GM12874 (cell line): ENCODE results near the gene C1orf232.

Experiments
- CTCF ChIP-seq: IDR thresholded peaks from 2 replicates; pipeline ENCODE4 v1.5.1; 2011; ENCODE audit warnings: low read depth, mild to moderate bottlenecking, control low read depth, low read length, moderate library complexity; ENCODE audit not compliant: insufficient read depth

C1orf232 gene

GRCh38 chr1:26166719-26167281 is 2.0 kb downstream of the C1orf232 start:
- TF ChIP-seq CTCF = no peak

GRCh38 chr1:26164861-26165842 is 3.6 kb downstream of the C1orf232 start:
- no peak for TF ChIP-seq CTCF

- peak; percentile 60 for TF ChIP-seq CTCF
Measured at GRCh38 chr1:26164036-26164860, 4.5 kb downstream of the C1orf232 start.

GRCh38 chr1:26163684-26164035 is 5.1 kb downstream of the C1orf232 start:
- no peak for TF ChIP-seq CTCF

GRCh38 chr1:26162220-26162709 is 6.5 kb downstream of the C1orf232 start:
- no peak for TF ChIP-seq CTCF

GRCh38 chr1:26161415-26162219 is 7.1 kb downstream of the C1orf232 start:
- no peak for TF ChIP-seq CTCF
